B cell (primary cell): Measurements from ENCODE around the gene MMP15. TPM values are rescaled to one million over a fixed set of nuclear protein-coding genes. Genes with fewer than 3 reads are reported as not detected.
"Not testable (repeated sequence)": the region's sequence is repeated elsewhere in the genome, so short reads cannot be mapped to it uniquely, and the experiment has no call there.

ENCODE experiments used
- ATAC-seq: fragments of 200-7000 bp; cut with Tn5 transposase; one replicate; pipeline ENCODE4 v1.10.0; 2021; ENCODE audit warnings: low read depth, mild to moderate bottlenecking, moderate number of reproducible peaks, moderate library complexity
- CTCF ChIA-PET: fragments of 350-600 bp; sonication (Branson Sonifier 250); formaldehyde crosslinking; loops from one replicate; lab custom pipeline; 2021; ENCODE audit warnings: antibody characterized with exemption, inconsistent platforms; lab: Charles Lee
- POLR2A ChIA-PET: fragments of 350-600 bp; sonication (Branson Sonifier 250); formaldehyde crosslinking; loops from one replicate; lab custom pipeline; 2021; ENCODE audit warnings: antibody characterized with exemption; lab: Charles Lee
- DNase-seq: peaks from one replicate; pipeline ENCODE4 v3.0.0; 2013
- H2AFZ ChIP-seq: 2 replicates; pipeline ENCODE4 v1.6.1; 2012; ENCODE audit warnings: mild to moderate bottlenecking, low read depth, low read length; ENCODE audit not compliant: insufficient read depth, poor library complexity, severe bottlenecking
- H3K27ac ChIP-seq, 2 donors: 1 replicate in 1 of 2; 2 replicates in 1 of 2; pipeline ENCODE4 v1.5.1; 2012 to 2013; ENCODE audit warnings: low read length in 2 of 2, mild to moderate bottlenecking in 2 of 2, moderate library complexity in 1 of 2
- H3K27me3 ChIP-seq, 4 experiments: fragments of 200-600 bp in 1 of 4; sonication (generic) in 1 of 4; replicated peaks in 1 of 4; 1 replicate in 2 of 4; 2 replicates in 2 of 4; pipeline versions ENCODE4 v1.6.1 to v1.7.0; 2013 to 2016; ENCODE audit warnings: low read length in 3 of 4, mild to moderate bottlenecking in 2 of 4, mixed read lengths in 1 of 4, moderate library complexity in 1 of 4; ENCODE audit not compliant: insufficient read depth in 4 of 4, control insufficient read depth in 3 of 4; ENCODE audit errors: control extremely low read depth in 1 of 4
- H3K36me3 ChIP-seq, 2 experiments: replicated peaks in 1 of 2; 1 replicate in 1 of 2; 2 replicates in 1 of 2; pipeline versions ENCODE4 v1.6.1 to v1.7.1; 2013; ENCODE audit warnings: low read length in 1 of 2; ENCODE audit not compliant: insufficient read depth in 2 of 2, control insufficient read depth in 1 of 2; ENCODE audit errors: control extremely low read depth in 1 of 2, extremely low read depth in 1 of 2
- H3K4me1 ChIP-seq, 2 donors: fragments of 200-600 bp in 1 of 2; sonication (generic) in 1 of 2; 1 replicate in 1 of 2; 2 replicates in 1 of 2; pipeline versions ENCODE4 v1.5.1 to v1.6.1; 2013 to 2017; ENCODE audit warnings: low read length in 2 of 2; ENCODE audit not compliant: control insufficient read depth in 2 of 2, insufficient read depth in 2 of 2
- H3K4me2 ChIP-seq: replicated peaks from 2 replicates; pipeline ENCODE3; 2012; ENCODE audit warnings: mild to moderate bottlenecking, low read depth, low read length; ENCODE audit not compliant: poor library complexity, severe bottlenecking
- H3K4me3 ChIP-seq, 5 experiments: fragments of 200-600 bp in 1 of 5; sonication (generic) in 1 of 5; 1 replicate in 3 of 5; 2 replicates in 2 of 5; pipeline versions ENCODE4 v1.5.1 to v1.7.0; 2011 to 2016; ENCODE audit warnings: low read length in 4 of 5, mild to moderate bottlenecking in 4 of 5, low read depth in 2 of 5, control low read depth in 1 of 5, moderate library complexity in 1 of 5; ENCODE audit not compliant: insufficient read depth in 1 of 5; ENCODE audit errors: control extremely low read depth in 1 of 5, extremely low read depth in 1 of 5
- H3K79me2 ChIP-seq: fragments of 200-600 bp; sonication (generic); one replicate; pipeline ENCODE4 v1.6.0; 2016; ENCODE audit warnings: low read length; ENCODE audit not compliant: control insufficient read depth, insufficient read depth
- H3K9ac ChIP-seq: fragments of 200-600 bp; sonication (generic); 2 replicates; pipeline ENCODE4 v1.6.1; 2017; ENCODE audit warnings: mild to moderate bottlenecking, low read length, moderate library complexity
- H3K9me3 ChIP-seq, 3 donors: one replicate each; pipeline versions ENCODE4 v1.6.1 to v1.7.1; 2013; ENCODE audit warnings: low read length in 2 of 3; ENCODE audit not compliant: control insufficient read depth in 2 of 3, insufficient read depth in 1 of 3; ENCODE audit errors: control extremely low read depth in 1 of 3
- H4K20me1 ChIP-seq: 2 replicates; pipeline ENCODE4 v1.6.0; 2012; ENCODE audit warnings: mild to moderate bottlenecking, low read length; ENCODE audit not compliant: insufficient read depth, control insufficient read depth, poor library complexity, severe bottlenecking
- H3K27ac Mint-ChIP-seq: one replicate; pipeline ENCODE4 v1.8.0; 2021; ENCODE audit warnings: mixed read lengths
- H3K27me3 Mint-ChIP-seq: one replicate; pipeline ENCODE4 v1.8.0; 2021; ENCODE audit warnings: mixed read lengths
- H3K4me1 Mint-ChIP-seq: one replicate; pipeline ENCODE4 v1.8.0; 2021; ENCODE audit warnings: mixed read lengths
- H3K4me3 Mint-ChIP-seq: one replicate; pipeline ENCODE4 v1.8.0; 2021; ENCODE audit warnings: mixed read lengths
- H3K9me3 Mint-ChIP-seq: one replicate; pipeline ENCODE4 v1.8.0; 2022; ENCODE audit warnings: mixed read lengths; ENCODE audit not compliant: insufficient read depth
- CTCF ChIP-seq: fragments of 200-600 bp; IDR thresholded peaks from one replicate; pipeline ENCODE4 v1.8.0; 2022; ENCODE audit warnings: antibody characterized with exemption, mild to moderate bottlenecking
- EZH2 ChIP-seq: IDR thresholded peaks from 2 replicates; pipeline ENCODE4 v1.6.1; 2012; ENCODE audit warnings: borderline replicate concordance, low read depth, mild to moderate bottlenecking, moderate library complexity, low read length; ENCODE audit not compliant: insufficient read depth, poor library complexity, severe bottlenecking
- WGBS: methylation state at CpG from one replicate; pipeline ENCODE4 v1.1.5; 2013; ENCODE audit warnings: missing lambda C conversion rate; ENCODE audit not compliant: insufficient coverage; 5-methylcytosine and 5-hydroxymethylcytosine counted together
- intact Hi-C: fragments of 100-400 bp; cut with micrococcal nuclease; formaldehyde crosslinking; loops from one replicate; pipeline ENCODE4 v1.10.0; 2022
- polyA plus RNA-seq: library from polyadenylated mRNA; depleted of rRNA; stranded (reverse); fragments of >200 nt; gene quantifications from 2 replicates; pipeline ENCODE4 v1.2.3, GENCODE V29; 2012
- total RNA-seq, 2 donors: library from RNA; stranded (reverse); fragments of 120-200 nt in 1 of 2; gene quantifications; 1 replicate in 1 of 2; 2 replicates in 1 of 2; pipeline versions ENCODE4 v1.2.3 to v1.2.4, GENCODE V29; 2013 to 2022

MMP15 gene
- total and polyA plus RNA-seq, 2 donors (not counting 1 experiment from before 2014, with no cell fraction given): not detected

GRCh38 chr16:58088091-58088490 is 62.5 kb downstream of the MMP15 start:
- no peaks in the 10 kb centered on the region for H4K20me1 ChIP-seq
- ChIA-PET CTCF (no interaction called here), POLR2A (no interaction called here)
- H3K9me3 Mint-ChIP-seq: no peaks in the 10 kb centered on the region
- no peaks in the 10 kb centered on the region for H3K79me2 ChIP-seq
- no peak overlapping the region for H3K4me2 ChIP-seq
- DNase-seq (no peak), ATAC-seq (no peak)
- H3K27me3 ChIP-seq: no peaks in the 10 kb centered on the region
- TF ChIP-seq EZH2 (no peak), CTCF (no peak)
- H3K4me1 ChIP-seq: no peaks in the 10 kb centered on the region
- WGBS: no CpG with 5 or more reads among the region's 9 CpGs
- H3K27me3 Mint-ChIP-seq: no peaks in the 10 kb centered on the region
- no peaks in the 10 kb centered on the region for H3K36me3 ChIP-seq
- H3K9me3 ChIP-seq: peaks cover 0 to 6% (median 0%) of the 10 kb centered on the region in 3 donors
- no peaks in the 10 kb centered on the region for H3K4me1 Mint-ChIP-seq
- H2AFZ ChIP-seq: no peak overlapping the region
- no peak overlapping the region for H3K4me3 ChIP-seq
- H3K4me3 Mint-ChIP-seq: no peak overlapping the region
- H3K9ac ChIP-seq: no peak overlapping the region
- H3K27ac Mint-ChIP-seq: no peak overlapping the region
- no peak overlapping the region for H3K27ac ChIP-seq
- intact Hi-C loops: no loop called here

- WGBS: no CpG with 5 or more reads among the region's 3 CpGs
- CTCF ChIA-PET, H3K4me1 ChIP-seq, H3K4me1 Mint-ChIP-seq, ATAC-seq, H2AFZ ChIP-seq, H3K4me3 ChIP-seq, H3K4me3 Mint-ChIP-seq, H3K4me2 ChIP-seq, H3K27ac ChIP-seq, H3K27ac Mint-ChIP-seq, H3K9ac ChIP-seq, H3K9me3 Mint-ChIP-seq, H3K36me3 ChIP-seq, H3K79me2 ChIP-seq, POLR2A ChIA-PET, H4K20me1 ChIP-seq, DNase-seq, H3K27me3 Mint-ChIP-seq, H3K27me3 ChIP-seq, intact Hi-C loops, H3K9me3 ChIP-seq: not testable (repeated sequence)
Measured at GRCh38 chr16:58090396-58090795, 64.8 kb downstream of the MMP15 start.
